Activated T-helper 17 cell treated with anti-CD3 and anti-CD28 coated beads, Interleukin-2, amount 50 U/mL, for 72 hours (primary cell): ENCODE data around the gene GANC. TPM values are rescaled to one million over a fixed set of nuclear protein-coding genes. Genes with fewer than 3 reads are reported as not detected.
"Not testable (repeated sequence)": the region's sequence is repeated elsewhere in the genome, so short reads cannot be mapped to it uniquely, and the experiment has no call there.

Experiments
- ATAC-seq: fragments of 150-1000 bp; cut with Tn5 transposase; replicated peaks from 2 replicates; pipeline ENCODE4 v1.10.0; 2021; ENCODE audit warnings: mild to moderate bottlenecking, moderate library complexity
- H3K27ac Mint-ChIP-seq: one replicate; pipeline ENCODE4 v1.8.0; 2022; ENCODE audit warnings: mixed read lengths
- H3K27me3 Mint-ChIP-seq: one replicate; pipeline ENCODE4 v1.8.0; 2022; ENCODE audit warnings: mixed read lengths
- H3K36me3 Mint-ChIP-seq: one replicate; pipeline ENCODE4 v1.8.0; 2022; ENCODE audit warnings: low read depth, mild to moderate bottlenecking, mixed read lengths
- H3K4me1 Mint-ChIP-seq: one replicate; pipeline ENCODE4 v1.8.0; 2022; ENCODE audit warnings: mixed read lengths
- H3K4me3 Mint-ChIP-seq: one replicate; pipeline ENCODE4 v1.8.0; 2022; ENCODE audit warnings: mild to moderate bottlenecking, mixed read lengths
- H3K9me3 Mint-ChIP-seq: one replicate; pipeline ENCODE4 v1.8.0; 2022; ENCODE audit warnings: mixed read lengths
- total RNA-seq, 2 donors: library from RNA; stranded (reverse); gene quantifications; one replicate each; pipeline ENCODE4 v1.2.3, GENCODE V29; 2022

GANC gene, protein sequence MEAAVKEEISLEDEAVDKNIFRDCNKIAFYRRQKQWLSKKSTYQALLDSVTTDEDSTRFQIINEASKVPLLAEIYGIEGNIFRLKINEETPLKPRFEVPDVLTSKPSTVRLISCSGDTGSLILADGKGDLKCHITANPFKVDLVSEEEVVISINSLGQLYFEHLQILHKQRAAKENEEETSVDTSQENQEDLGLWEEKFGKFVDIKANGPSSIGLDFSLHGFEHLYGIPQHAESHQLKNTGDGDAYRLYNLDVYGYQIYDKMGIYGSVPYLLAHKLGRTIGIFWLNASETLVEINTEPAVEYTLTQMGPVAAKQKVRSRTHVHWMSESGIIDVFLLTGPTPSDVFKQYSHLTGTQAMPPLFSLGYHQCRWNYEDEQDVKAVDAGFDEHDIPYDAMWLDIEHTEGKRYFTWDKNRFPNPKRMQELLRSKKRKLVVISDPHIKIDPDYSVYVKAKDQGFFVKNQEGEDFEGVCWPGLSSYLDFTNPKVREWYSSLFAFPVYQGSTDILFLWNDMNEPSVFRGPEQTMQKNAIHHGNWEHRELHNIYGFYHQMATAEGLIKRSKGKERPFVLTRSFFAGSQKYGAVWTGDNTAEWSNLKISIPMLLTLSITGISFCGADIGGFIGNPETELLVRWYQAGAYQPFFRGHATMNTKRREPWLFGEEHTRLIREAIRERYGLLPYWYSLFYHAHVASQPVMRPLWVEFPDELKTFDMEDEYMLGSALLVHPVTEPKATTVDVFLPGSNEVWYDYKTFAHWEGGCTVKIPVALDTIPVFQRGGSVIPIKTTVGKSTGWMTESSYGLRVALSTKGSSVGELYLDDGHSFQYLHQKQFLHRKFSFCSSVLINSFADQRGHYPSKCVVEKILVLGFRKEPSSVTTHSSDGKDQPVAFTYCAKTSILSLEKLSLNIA (N-terminal part only)
- total RNA-seq = 10 to 100 TPM; 27.6 to 29.2 TPM

GRCh38 chr15:42272939-42273899 lies at the start of gene GANC, which contains the start of gene TMEM87A:
GANC (plus strand) TSS chr15:42273201; CDS start chr15:42274482, 1,281 bp downstream.
TMEM87A (minus strand) TSS chr15:42273433; CDS start chr15:42273398, 35 bp downstream.
- Mint-ChIP-seq H3K4me1 (peaks cover 24% of the 10 kb centered on the region), H3K36me3 (peaks cover 55% of the 10 kb centered on the region), H3K9me3 (no peaks in the 10 kb centered on the region), H3K27ac (peak within 1 kb of the TSS; percentile 100), H3K4me3 (peak within 1 kb of the TSS; percentile 96), H3K27me3 (no peaks in the 10 kb centered on the region)
- ATAC-seq = peak; percentile 96

DNA sequence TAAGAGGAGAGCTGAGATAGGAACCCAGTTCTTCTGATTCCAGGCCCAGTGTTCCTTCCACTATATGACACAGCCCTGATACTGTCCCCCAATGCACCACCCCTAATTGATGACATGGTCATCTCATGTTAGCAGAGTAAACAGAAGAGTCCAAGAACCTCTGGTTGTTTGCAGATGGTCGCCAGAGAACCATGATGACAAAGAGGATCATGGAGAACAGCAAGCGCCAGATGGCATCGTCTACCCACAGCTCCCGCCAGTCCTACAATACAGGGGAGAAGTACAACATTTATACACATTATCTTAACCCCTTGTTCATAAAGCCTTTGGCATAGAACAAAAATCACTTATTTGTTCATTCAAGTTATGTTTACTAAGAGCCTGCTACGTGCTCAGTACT lies 46.4 kb upstream of the GANC start:
- H3K36me3 Mint-ChIP-seq = peaks cover 97% of the 10 kb centered on the region
- H3K4me1 Mint-ChIP-seq = no peaks in the 10 kb centered on the region
- H3K27me3 Mint-ChIP-seq = no peaks in the 10 kb centered on the region
- H3K27ac Mint-ChIP-seq = no peak overlapping the region
- H3K9me3 Mint-ChIP-seq = no peaks in the 10 kb centered on the region
- no peak overlapping the region for H3K4me3 Mint-ChIP-seq
- no peak for ATAC-seq

DNA sequence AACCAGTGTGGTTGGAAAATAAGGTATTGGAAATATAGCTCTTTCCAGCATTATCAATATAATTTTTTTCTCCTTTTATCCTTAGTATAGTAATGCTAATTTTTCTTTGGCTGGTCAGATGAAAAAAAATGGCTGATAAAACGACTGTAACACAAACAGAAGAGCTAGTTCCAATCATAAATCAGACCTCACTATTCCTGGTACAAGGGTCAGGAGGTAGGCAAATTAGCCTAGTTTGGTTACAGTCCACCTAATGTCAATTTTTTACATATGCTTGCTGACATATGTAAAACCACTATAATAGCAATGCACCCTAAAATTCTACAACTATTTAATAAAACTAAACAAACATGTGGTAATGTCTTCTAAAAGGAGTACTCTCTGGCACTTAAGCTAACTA lies 45.0 kb upstream of the GANC start:
- Mint-ChIP-seq H3K27me3 (no peaks in the 10 kb centered on the region), H3K36me3 (peaks cover 99% of the 10 kb centered on the region), H3K4me1 (no peaks in the 10 kb centered on the region), H3K4me3 (no peak overlapping the region), H3K27ac (peak overlapping the region; percentile 71), H3K9me3 (no peaks in the 10 kb centered on the region)
- no peak for ATAC-seq

DNA sequence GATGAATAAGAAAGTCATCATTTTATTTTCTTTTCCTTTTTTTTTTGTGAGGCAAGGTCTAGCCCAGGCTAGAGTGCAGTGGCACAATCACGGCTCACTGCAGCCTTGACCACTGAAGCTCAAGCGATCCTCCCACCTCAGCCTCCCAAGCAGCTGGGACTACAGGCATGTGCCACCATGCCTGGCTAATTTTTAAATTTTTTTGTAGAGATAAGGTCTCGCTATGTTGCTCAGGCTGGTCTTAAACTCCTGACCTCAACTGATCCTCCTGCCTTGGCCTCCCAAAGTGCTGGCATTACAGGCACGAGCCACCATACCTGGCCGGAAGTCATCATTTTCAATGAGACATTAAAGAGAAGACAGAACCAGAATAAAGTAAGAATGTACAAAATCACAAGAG lies 44.0 kb upstream of the GANC start:
- Mint-ChIP-seq H3K36me3 (peaks cover 99% of the 10 kb centered on the region), H3K27ac (peak overlapping the region; percentile 71)
- not testable (repeated sequence) for H3K4me1 Mint-ChIP-seq, ATAC-seq, H3K27me3 Mint-ChIP-seq, H3K9me3 Mint-ChIP-seq, H3K4me3 Mint-ChIP-seq

DNA sequence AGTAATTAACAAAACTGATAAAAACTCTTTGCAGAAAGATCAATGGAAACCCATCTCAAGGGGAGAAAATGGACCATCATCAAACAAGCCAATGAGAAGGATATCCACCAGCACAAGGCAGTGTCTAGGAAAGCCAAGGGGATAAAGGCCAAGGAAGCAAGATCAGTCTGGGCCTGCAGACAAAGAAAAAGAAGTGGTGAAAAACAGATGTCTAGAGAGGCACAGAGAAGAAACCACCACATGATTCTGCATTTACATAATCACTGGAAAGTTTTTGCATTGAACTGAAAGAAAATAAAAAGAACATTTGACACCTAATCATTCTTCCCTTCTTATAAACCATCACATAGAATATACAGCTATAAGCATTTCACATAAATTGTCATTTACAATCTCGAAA lies 41.9 kb upstream of the GANC start:
- no peaks in the 10 kb centered on the region for H3K4me1 Mint-ChIP-seq

GRCh38 chr15:42232606-42233005 lies 40.4 kb upstream of the GANC start:
- Mint-ChIP-seq H3K4me3 (no peak overlapping the region), H3K27ac (no peak overlapping the region), H3K27me3 (no peaks in the 10 kb centered on the region), H3K9me3 (no peaks in the 10 kb centered on the region), H3K4me1 (no peaks in the 10 kb centered on the region), H3K36me3 (peaks cover 99% of the 10 kb centered on the region)
- ATAC-seq = no peak

More for the DNA sequence above, 41.9 kb upstream of the GANC start:
- H3K27me3 Mint-ChIP-seq = no peaks in the 10 kb centered on the region
- no peak for ATAC-seq
- no peak overlapping the region for H3K4me3 Mint-ChIP-seq
- no peaks in the 10 kb centered on the region for H3K9me3 Mint-ChIP-seq
- H3K27ac Mint-ChIP-seq = no peak overlapping the region
- peaks cover 99% of the 10 kb centered on the region for H3K36me3 Mint-ChIP-seq

GRCh38 chr15:42233107-42233506 lies 39.9 kb upstream of the GANC start:
- ATAC-seq = no peak
- H3K27ac Mint-ChIP-seq = no peak overlapping the region

DNA sequence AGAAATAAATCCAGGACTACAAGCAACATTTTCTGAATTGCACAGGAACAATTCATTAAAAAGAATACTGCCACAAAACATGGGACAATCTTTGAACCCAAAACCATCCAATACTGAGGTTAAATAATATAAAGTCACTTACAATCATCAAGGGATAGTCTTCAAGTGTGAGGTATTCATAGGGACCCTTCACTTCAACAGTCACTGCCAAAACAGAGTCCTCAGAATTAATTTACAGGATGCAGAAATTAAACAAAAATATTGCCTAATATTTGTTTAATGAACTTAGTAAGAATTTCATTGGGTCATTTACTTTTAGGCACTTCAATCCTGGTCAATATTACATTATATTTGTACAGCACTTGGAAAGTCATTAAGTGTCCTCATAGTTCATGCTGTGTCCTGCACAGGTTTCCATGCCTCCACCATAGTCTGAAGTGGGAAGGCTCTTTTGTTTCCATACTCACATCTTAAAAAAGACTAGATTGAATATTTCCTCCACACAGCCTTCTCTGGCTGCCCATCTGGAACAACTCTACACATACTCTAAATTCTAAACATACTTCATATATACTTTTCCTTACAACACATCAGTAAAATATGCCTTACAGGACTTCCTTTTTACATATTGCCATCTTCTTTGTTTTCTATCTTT lies 33.3 kb upstream of the GANC start:
- H3K4me1 Mint-ChIP-seq = peaks cover 6% of the 10 kb centered on the region
- H3K27ac Mint-ChIP-seq = no peak overlapping the region
- ATAC-seq = no peak
- H3K4me3 Mint-ChIP-seq = no peak overlapping the region
- H3K36me3 Mint-ChIP-seq = peaks cover 92% of the 10 kb centered on the region
- no peaks in the 10 kb centered on the region for H3K9me3 Mint-ChIP-seq
- no peaks in the 10 kb centered on the region for H3K27me3 Mint-ChIP-seq

More at GRCh38 chr15:42233107-42233506, 39.9 kb upstream of the GANC start:
- no peaks in the 10 kb centered on the region for H3K27me3 Mint-ChIP-seq
- no peak overlapping the region for H3K4me3 Mint-ChIP-seq
- no peaks in the 10 kb centered on the region for H3K9me3 Mint-ChIP-seq
- H3K36me3 Mint-ChIP-seq = peaks cover 99% of the 10 kb centered on the region
- H3K4me1 Mint-ChIP-seq = no peaks in the 10 kb centered on the region

GRCh38 chr15:42240823-42241222 lies 32.2 kb upstream of the GANC start:
- Mint-ChIP-seq H3K4me3 (no peak overlapping the region), H3K4me1 (peaks cover 6% of the 10 kb centered on the region), H3K27ac (no peak overlapping the region), H3K36me3 (peaks cover 80% of the 10 kb centered on the region), H3K9me3 (no peaks in the 10 kb centered on the region), H3K27me3 (no peaks in the 10 kb centered on the region)
- ATAC-seq = no peak

DNA sequence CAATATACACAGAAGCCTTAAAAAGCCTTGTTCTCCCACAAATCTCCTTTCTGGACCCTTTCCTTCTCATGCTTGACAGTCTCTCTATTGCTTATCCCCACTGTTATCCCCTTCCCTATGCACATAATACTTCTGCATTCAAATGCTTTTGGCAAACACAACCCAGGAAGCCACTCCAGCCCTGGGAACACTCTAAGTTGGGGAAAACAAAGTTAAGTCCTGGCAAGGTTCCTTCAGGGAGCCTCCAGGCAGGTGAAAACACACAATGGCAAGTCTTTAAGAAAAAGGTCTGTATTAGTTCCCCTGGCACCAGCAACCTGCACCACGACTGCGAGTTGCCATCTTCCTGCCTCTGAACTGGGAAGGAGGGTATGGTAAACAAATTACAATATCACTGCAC lies 19.7 kb upstream of the GANC start:
- peaks cover 20% of the 10 kb centered on the region for H3K9me3 Mint-ChIP-seq
- peaks cover 56% of the 10 kb centered on the region for H3K36me3 Mint-ChIP-seq
- no peak overlapping the region for H3K4me3 Mint-ChIP-seq
- H3K27ac Mint-ChIP-seq = no peak overlapping the region
- H3K27me3 Mint-ChIP-seq = no peaks in the 10 kb centered on the region
- ATAC-seq = no peak
- peaks cover 11% of the 10 kb centered on the region for H3K4me1 Mint-ChIP-seq

DNA sequence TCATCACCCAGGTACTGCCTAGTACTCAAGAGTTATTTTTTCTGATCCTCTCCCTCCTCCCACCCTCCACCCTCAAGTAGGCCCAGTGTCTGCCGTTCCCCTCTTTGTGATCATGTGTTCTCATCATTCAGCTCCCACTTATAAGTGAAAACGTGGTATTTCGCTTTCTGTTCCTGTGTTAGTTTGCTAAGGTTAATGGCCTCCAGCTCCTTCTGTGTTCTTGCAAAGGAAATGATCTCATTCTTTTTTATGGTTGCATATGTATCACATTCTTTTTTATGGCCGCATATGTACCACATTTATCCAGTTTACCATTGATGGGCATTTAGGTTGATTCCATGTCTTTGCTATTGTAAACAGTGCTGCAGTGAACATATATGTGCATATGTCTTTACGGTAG lies 8.2 kb upstream of the GANC start:
- H3K27ac Mint-ChIP-seq = no peak overlapping the region

DNA sequence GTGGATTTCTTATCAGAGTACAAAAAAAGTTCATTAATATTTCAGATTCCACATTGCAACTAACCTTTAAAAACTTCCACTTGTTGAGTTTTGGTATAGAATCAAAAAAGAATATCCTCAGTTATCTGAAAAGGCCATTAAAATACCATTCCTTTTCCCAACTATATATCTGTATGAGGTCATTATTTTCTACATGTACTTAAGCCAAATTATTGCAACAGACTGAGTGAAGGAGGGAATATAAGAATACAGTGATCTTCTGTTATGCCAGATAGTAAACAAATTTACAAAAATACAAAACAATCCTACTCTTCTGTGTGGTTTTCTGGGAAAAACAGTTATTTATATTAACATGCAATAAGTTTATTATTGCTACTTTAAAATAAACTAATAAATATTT lies 5.7 kb upstream of the GANC start:
- Mint-ChIP-seq H3K27me3 (no peaks in the 10 kb centered on the region), H3K27ac (no peak overlapping the region), H3K4me3 (no peak overlapping the region), H3K36me3 (peaks cover 97% of the 10 kb centered on the region), H3K9me3 (no peaks in the 10 kb centered on the region), H3K4me1 (peaks cover 18% of the 10 kb centered on the region)
- ATAC-seq = no peak

More for the DNA sequence above, 8.2 kb upstream of the GANC start:
- peaks cover 5% of the 10 kb centered on the region for H3K4me1 Mint-ChIP-seq
- peaks cover 100% of the 10 kb centered on the region for H3K36me3 Mint-ChIP-seq
- ATAC-seq = no peak
- no peak overlapping the region for H3K4me3 Mint-ChIP-seq
- H3K9me3 Mint-ChIP-seq = no peaks in the 10 kb centered on the region
- H3K27me3 Mint-ChIP-seq = no peaks in the 10 kb centered on the region

DNA sequence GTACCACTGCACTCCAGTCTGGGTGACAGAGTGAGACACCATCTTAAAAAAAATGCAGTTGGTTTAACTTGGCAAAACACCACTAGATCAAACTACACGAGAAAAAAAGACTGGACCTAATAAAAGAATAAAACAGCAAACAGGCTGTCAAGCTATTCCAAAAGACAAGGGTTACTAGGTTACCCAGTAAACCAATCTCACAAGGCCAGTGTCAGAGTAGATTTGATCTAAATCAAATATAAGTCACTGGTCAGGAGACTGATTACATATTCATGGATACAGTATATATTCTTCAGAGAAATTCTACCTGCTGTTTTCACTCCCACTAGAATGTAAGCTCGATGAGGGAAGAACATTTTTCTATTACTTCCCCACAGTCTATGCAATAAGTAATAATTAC lies 2.5 kb upstream of the GANC start:
- H3K27me3 Mint-ChIP-seq = no peaks in the 10 kb centered on the region
- no peak for ATAC-seq

More for the DNA sequence above, 2.5 kb upstream of the GANC start:
- H3K4me3 Mint-ChIP-seq = peak overlapping the region; percentile 96
- H3K27ac Mint-ChIP-seq = no peak overlapping the region
- peaks cover 80% of the 10 kb centered on the region for H3K36me3 Mint-ChIP-seq
- H3K4me1 Mint-ChIP-seq = peaks cover 19% of the 10 kb centered on the region
- H3K9me3 Mint-ChIP-seq = no peaks in the 10 kb centered on the region
